ENCODE results near the gene C3. TPM values are rescaled to one million over a fixed set of nuclear protein-coding genes. Genes with fewer than 3 reads are reported as not detected.
A peak's percentile ranks its signal among the peaks of the same experiment; 100 is the strongest.

Gene C3
- total RNA-seq, 2 donors from 2014 or later, result 320 to 382 TPM

DNA sequence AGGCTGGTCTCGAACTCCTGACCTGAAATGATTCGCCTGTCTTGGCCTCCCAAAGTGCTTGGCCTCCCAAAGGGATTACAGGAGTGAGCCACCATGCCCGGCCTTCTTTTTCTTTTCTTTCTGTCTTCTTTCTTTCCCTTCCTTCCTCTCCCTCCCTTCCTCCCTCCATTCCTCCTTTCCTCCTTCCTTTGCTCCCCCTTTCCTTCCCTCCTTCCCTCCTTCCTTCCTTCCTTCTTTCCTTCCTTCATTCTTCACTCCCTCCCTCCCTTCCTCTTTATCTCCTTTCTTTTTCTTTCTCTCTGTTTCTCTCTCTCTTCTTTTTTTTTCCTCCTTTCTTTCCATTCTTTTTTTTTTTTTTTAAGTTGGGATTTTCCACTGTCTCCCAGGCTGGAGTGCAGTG, 12.1 kb downstream of the C3 start:
- Histone ChIP-seq H3K4me3 (no peak overlapping the region), H3K4me1 (peaks cover 5% of the 10 kb centered on the region), H3K27ac (no peak overlapping the region), H3K9me3 (no peaks in the 10 kb centered on the region), H3K36me3 (replicated peaks in 1 of 2; ENCODE audit: insufficient read depth in 1 of 2, low read depth in 2 of 2) (peaks cover 9 to 15% of the 10 kb centered on the region in 2 donors), H3K27me3 (no peaks in the 10 kb centered on the region)
- ATAC-seq, result no peak
- intact Hi-C loops (cut with DNase I), result no loop called here
- no peak for TF ChIP-seq POLR2A (IDR thresholded peaks at IDR 0.05)
- no peak for TF ChIP-seq CTCF (IDR thresholded peaks at IDR 0.05)
- DNase-seq, result no peak
- 81 to 92% methylated on average over 3 of the region's 3 CpGs for WGBS, 2 donors

GRCh38 chr19:6707658-6708018, 12.8 kb downstream of the C3 start:
- DNase-seq, result no peak
- no peak for ATAC-seq
- Histone ChIP-seq H3K4me1 (peaks cover 5% of the 10 kb centered on the region), H3K4me3 (no peak overlapping the region), H3K27ac (no peak overlapping the region), H3K9me3 (no peaks in the 10 kb centered on the region), H3K27me3 (no peaks in the 10 kb centered on the region), H3K36me3 (replicated peaks in 1 of 2; ENCODE audit: insufficient read depth in 1 of 2, low read depth in 2 of 2) (peaks cover 9 to 15% of the 10 kb centered on the region in 2 donors)
- intact Hi-C loops (cut with DNase I), result no loop called here
- TF ChIP-seq POLR2A (IDR thresholded peaks at IDR 0.05) (no peak), CTCF (IDR thresholded peaks at IDR 0.05) (no peak)
- WGBS, 2 donors, result 76 to 84% methylated on average over 2 to 11 of the region's 16 CpGs

- Histone ChIP-seq H3K36me3 (replicated peaks in 1 of 2; ENCODE audit: insufficient read depth in 1 of 2, low read depth in 2 of 2) (peaks cover 9 to 18% of the 10 kb centered on the region in 2 donors), H3K27ac (no peak overlapping the region), H3K4me3 (no peak overlapping the region), H3K9me3 (no peaks in the 10 kb centered on the region), H3K4me1 (peaks cover 5% of the 10 kb centered on the region), H3K27me3 (no peaks in the 10 kb centered on the region)
- DNase-seq, result no peak
- WGBS, 2 donors, result 87 to 90% methylated on average over 20 to 32 of the region's 44 CpGs
- no peak for TF ChIP-seq POLR2A (IDR thresholded peaks at IDR 0.05)
- no peak for TF ChIP-seq CTCF (IDR thresholded peaks at IDR 0.05)
- no peak for ATAC-seq
- intact Hi-C loops (cut with DNase I), result no loop called here
Measured at GRCh38 chr19:6707011-6707657, 13.3 kb downstream of the C3 start.

DNA sequence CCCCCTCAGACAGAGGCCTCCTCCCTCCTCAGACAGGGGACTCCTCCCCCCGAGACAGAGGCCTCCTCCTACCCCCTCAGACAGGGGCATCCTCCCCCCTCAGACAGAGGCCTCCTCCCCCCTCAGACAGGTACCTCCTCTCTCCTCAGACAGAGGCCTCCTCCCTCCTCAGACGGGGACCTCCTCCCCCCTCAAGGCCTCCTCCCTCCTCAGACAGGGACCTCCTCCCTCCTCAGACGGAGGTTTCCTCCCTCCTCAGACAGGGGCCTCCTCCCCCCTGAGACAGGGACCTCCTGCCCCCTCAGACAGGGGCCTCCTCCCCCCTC, 13.9 kb downstream of the C3 start:
- H3K27ac ChIP-seq, result no peak overlapping the region
- intact Hi-C loops (cut with DNase I), result no loop called here
- WGBS, 2 donors, result 50 to 58% methylated on average over 2 to 3 of the region's 3 CpGs
- peaks cover 9 to 16% of the 10 kb centered on the region in 2 donors for H3K36me3 ChIP-seq (replicated peaks in 1 of 2; ENCODE audit: insufficient read depth in 1 of 2, low read depth in 2 of 2)
- no peak overlapping the region for H3K4me3 ChIP-seq
- no peak for DNase-seq
- no peaks in the 10 kb centered on the region for H3K9me3 ChIP-seq
- peaks cover 5% of the 10 kb centered on the region for H3K4me1 ChIP-seq
- TF ChIP-seq POLR2A (IDR thresholded peaks at IDR 0.05) (no peak), CTCF (IDR thresholded peaks at IDR 0.05) (no peak)
- ATAC-seq, result peak; percentile 15
- H3K27me3 ChIP-seq, result no peaks in the 10 kb centered on the region

DNA sequence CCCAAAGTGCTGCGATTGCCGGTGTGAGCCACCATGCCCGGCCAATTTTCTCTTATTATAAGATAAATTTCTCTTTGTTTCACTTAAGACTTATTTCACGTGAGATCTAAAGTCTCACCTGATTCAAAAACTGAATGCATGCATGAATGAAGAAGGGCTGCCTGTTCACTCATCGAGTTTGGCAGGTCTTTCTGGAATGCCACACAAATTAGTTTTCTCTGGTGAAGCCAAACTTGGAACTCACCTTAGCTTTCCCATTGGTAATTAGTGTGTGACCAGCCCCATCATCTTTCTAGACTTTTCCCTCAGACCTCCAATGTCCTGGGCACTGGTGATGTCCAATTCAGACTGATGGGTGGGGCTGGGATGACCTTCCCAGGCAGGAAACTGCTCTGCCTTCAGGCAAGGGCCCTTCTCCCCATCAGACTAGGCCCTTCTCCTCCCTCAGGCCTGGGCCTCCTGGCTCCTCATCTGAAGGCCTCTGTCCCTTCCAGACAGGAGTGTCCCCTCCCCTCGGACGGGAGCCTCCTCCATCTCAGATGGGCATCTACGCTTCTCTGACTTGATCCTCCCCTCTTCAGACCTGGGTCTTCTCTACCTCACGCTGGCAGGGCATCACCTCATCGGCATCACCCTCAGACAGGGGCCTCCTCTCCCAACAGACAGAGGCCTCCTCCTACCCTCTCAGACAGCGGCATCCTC, 14.4 kb downstream of the C3 start:
- WGBS, 2 donors, result 78 to 86% methylated on average over 10 to 11 of the region's 11 CpGs

More for the DNA sequence above, 14.4 kb downstream of the C3 start:
- Histone ChIP-seq H3K27ac (no peak overlapping the region), H3K4me3 (no peak overlapping the region), H3K4me1 (peaks cover 5% of the 10 kb centered on the region), H3K27me3 (no peaks in the 10 kb centered on the region), H3K36me3 (replicated peaks in 1 of 2; ENCODE audit: insufficient read depth in 1 of 2, low read depth in 2 of 2) (peaks cover 9 to 16% of the 10 kb centered on the region in 2 donors), H3K9me3 (no peaks in the 10 kb centered on the region)
- ATAC-seq, result no peak
- intact Hi-C loops (cut with DNase I), result no loop called here
- DNase-seq, result no peak
- TF ChIP-seq CTCF (IDR thresholded peaks at IDR 0.05), result no peak
- no peak for TF ChIP-seq POLR2A (IDR thresholded peaks at IDR 0.05)
